Loucy (cell line): Measurements from ENCODE around the gene TMEM255A.

Source experiments
- CTCF ChIP-seq: fragments of 200-600 bp; sonication (generic); conservative IDR thresholded peaks from 2 replicates; pipeline ENCODE4 v1.5.1; 2014; ENCODE audit warnings: mild to moderate bottlenecking, antibody characterized with exemption, low read length
- EZH2phosphoT487 ChIP-seq: fragments of 200-600 bp; IDR thresholded peaks from 2 replicates; pipeline ENCODE4 v1.6.1; 2018; ENCODE audit warnings: antibody characterized with exemption, mild to moderate bottlenecking, moderate library complexity, borderline replicate concordance

DNA sequence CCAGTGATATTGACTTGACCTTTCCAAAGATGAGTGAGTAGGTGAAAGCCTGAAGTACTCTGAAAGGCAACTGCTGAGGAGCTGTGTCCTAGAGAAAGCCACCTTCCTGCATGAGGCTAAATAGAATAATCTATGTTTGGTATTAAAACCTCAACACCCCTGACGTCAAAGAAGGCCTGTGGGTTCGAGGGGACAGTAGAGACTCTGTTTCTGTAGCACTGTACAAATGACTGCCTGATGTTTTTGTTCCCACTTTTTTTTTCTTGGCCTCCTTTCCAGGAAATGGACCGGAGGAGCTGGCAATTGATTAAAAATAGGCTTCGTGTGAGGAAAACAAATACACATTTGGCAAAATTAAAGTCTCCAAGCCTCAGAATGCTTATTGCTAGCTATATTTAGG, 29.5 kb downstream of the TMEM255A start:
- TF ChIP-seq EZH2phosphoT487 (no peak), CTCF (no peak)
